MM.1S (cell line): Measurements from ENCODE around the gene PEA15.

Source experiments
- DNase-seq: peaks from one replicate; pipeline ENCODE4 v3.0.0-alpha.2; 2015
- H2AFZ ChIP-seq: fragments of 300-600 bp; sonication (generic); 2 replicates; pipeline ENCODE4 v1.6.0; 2016; ENCODE audit warnings: antibody characterized with exemption, low read length
- H3F3A ChIP-seq: fragments of 300-600 bp; sonication (generic); 2 replicates; pipeline ENCODE4 v1.6.1; 2016; ENCODE audit warnings: mild to moderate bottlenecking, antibody characterized with exemption, low read length, moderate library complexity, mixed read lengths; ENCODE audit not compliant: insufficient read depth
- H3K27ac ChIP-seq: fragments of 300-600 bp; sonication (generic); 2 replicates; pipeline ENCODE4 v1.5.1; 2016; ENCODE audit warnings: mild to moderate bottlenecking, low read length
- H3K27me3 ChIP-seq: fragments of 300-600 bp; sonication (generic); replicated peaks from 2 replicates; pipeline ENCODE4 v1.6.0; 2016; ENCODE audit warnings: low read length; ENCODE audit not compliant: insufficient read depth
- H3K36me3 ChIP-seq: fragments of 300-600 bp; sonication (generic); replicated peaks from 2 replicates; pipeline ENCODE4 v1.6.1; 2016; ENCODE audit warnings: mild to moderate bottlenecking, low read length, mixed read lengths; ENCODE audit not compliant: insufficient read depth
- H3K4me1 ChIP-seq: fragments of 300-600 bp; sonication (generic); 2 replicates; pipeline ENCODE4 v1.6.1; 2016; ENCODE audit warnings: low read length, mixed read lengths
- H3K4me2 ChIP-seq: fragments of 300-600 bp; sonication (generic); 2 replicates; pipeline ENCODE4 v1.6.0; 2016; ENCODE audit warnings: low read depth, low read length
- H3K4me3 ChIP-seq: fragments of 300-600 bp; sonication (generic); 2 replicates; pipeline ENCODE4 v1.5.1; 2016; ENCODE audit warnings: low read length, mixed read lengths
- H3K79me2 ChIP-seq: fragments of 300-600 bp; sonication (generic); 2 replicates; pipeline ENCODE4 v1.6.1; 2016; ENCODE audit warnings: mixed run types, low read length, mixed read lengths
- H3K9ac ChIP-seq: fragments of 300-600 bp; sonication (generic); 2 replicates; pipeline ENCODE4 v1.6.1; 2016; ENCODE audit warnings: low read length, mixed read lengths
- H3K9me2 ChIP-seq: fragments of 300-600 bp; sonication (generic); replicated peaks from 2 replicates; pipeline ENCODE4 v1.6.1; 2016; ENCODE audit warnings: mild to moderate bottlenecking, low read length, mixed read lengths; ENCODE audit not compliant: insufficient read depth
- H3K9me3 ChIP-seq: fragments of 300-600 bp; sonication (generic); replicated peaks from 2 replicates; pipeline ENCODE4 v1.6.1; 2016; ENCODE audit warnings: mild to moderate bottlenecking, low read length, mixed read lengths; ENCODE audit not compliant: insufficient read depth
- H4K20me1 ChIP-seq: fragments of 300-600 bp; sonication (generic); 2 replicates; pipeline ENCODE4 v1.6.1; 2016; ENCODE audit warnings: mild to moderate bottlenecking, low read length, moderate library complexity, mixed read lengths; ENCODE audit not compliant: insufficient read depth
- EZH2 ChIP-seq: fragments of 300-600 bp; sonication (generic); optimal IDR thresholded peaks from 2 replicates; pipeline ENCODE3; 2017; ENCODE audit warnings: low read depth, mild to moderate bottlenecking, antibody characterized with exemption, low read length, mixed read lengths
- EZH2phosphoT487 ChIP-seq: fragments of 300-600 bp; sonication (generic); IDR thresholded peaks from 2 replicates; pipeline ENCODE4 v1.6.1; 2018; ENCODE audit warnings: antibody characterized with exemption, low read length
- TF ChIP-seq, protein P1 (sequence below): fragments of 300-600 bp; sonication (generic); IDR thresholded peaks from 2 replicates; pipeline ENCODE4 v1.5.1; 2016; ENCODE audit warnings: antibody characterized with exemption, low read length, mixed read lengths

Gene PEA15

DNA sequence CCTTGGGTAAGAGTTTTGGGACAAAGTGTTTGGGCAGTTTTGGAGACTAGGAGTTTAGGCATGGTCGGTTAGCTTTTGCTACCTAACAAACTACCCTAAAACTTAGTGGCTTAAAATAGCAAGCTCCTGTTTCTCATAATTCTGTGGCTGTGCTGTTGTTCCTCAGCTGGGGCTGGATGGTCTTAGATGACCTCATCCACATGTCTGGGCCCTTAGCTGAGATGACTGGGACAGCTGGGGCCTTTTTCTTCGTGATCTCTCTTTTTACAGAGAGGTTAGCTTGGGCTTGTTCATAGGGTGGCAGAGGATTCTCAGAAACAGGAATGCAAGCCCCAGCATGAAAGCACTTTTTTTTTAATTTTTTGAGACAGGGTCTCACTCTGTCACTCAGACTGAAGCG, 47.2 kb upstream of the PEA15 start:
- Histone ChIP-seq H3K4me2 (no peak overlapping the region), H4K20me1 (no peaks in the 10 kb centered on the region), H3K9ac (no peak overlapping the region), H3K79me2 (no peaks in the 10 kb centered on the region), H2AFZ (no peak overlapping the region), H3K36me3 (no peaks in the 10 kb centered on the region), H3F3A (no peaks in the 10 kb centered on the region), H3K27ac (no peak overlapping the region), H3K9me3 (no peaks in the 10 kb centered on the region), H3K4me1 (no peaks in the 10 kb centered on the region), H3K27me3 (no peaks in the 10 kb centered on the region), H3K4me3 (no peak overlapping the region), H3K9me2 (no peaks in the 10 kb centered on the region)
- no peak for TF ChIP-seq EZH2
- TF ChIP-seq, protein P1, sequence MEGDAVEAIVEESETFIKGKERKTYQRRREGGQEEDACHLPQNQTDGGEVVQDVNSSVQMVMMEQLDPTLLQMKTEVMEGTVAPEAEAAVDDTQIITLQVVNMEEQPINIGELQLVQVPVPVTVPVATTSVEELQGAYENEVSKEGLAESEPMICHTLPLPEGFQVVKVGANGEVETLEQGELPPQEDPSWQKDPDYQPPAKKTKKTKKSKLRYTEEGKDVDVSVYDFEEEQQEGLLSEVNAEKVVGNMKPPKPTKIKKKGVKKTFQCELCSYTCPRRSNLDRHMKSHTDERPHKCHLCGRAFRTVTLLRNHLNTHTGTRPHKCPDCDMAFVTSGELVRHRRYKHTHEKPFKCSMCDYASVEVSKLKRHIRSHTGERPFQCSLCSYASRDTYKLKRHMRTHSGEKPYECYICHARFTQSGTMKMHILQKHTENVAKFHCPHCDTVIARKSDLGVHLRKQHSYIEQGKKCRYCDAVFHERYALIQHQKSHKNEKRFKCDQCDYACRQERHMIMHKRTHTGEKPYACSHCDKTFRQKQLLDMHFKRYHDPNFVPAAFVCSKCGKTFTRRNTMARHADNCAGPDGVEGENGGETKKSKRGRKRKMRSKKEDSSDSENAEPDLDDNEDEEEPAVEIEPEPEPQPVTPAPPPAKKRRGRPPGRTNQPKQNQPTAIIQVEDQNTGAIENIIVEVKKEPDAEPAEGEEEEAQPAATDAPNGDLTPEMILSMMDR, result no peak
- no peak for DNase-seq

DNA sequence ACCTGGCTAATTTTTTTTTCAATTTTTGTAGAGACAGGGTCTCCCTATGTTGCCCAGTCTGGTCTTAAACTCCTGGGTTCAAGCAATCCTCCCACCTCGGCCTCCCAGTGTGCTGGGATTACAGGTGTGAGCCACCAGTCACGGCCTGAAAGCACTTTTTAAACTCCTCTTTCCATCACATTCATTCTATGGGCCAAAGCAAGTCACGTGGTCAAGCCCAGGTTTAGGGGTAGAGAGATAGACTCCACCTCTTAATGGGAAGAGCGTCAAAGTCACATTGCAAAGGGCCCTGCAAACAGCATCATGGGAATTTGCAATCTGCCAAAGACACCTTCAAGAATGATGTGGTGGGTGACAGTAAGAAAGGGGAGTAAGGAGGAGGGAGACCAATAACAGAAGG, 46.6 kb upstream of the PEA15 start:
- no peaks in the 10 kb centered on the region for H3K4me1 ChIP-seq
- H3K79me2 ChIP-seq, result no peaks in the 10 kb centered on the region
- no peaks in the 10 kb centered on the region for H3K27me3 ChIP-seq
- H4K20me1 ChIP-seq, result no peaks in the 10 kb centered on the region
- TF ChIP-seq EZH2phosphoT487 (no peak), EZH2 (no peak)
- TF ChIP-seq, protein P1, result no peak
- no peaks in the 10 kb centered on the region for H3K9me3 ChIP-seq
- no peaks in the 10 kb centered on the region for H3K9me2 ChIP-seq
- H3K27ac ChIP-seq, result no peak overlapping the region
- no peak for DNase-seq
- no peak overlapping the region for H3K4me2 ChIP-seq
- H2AFZ ChIP-seq, result no peak overlapping the region
- no peak overlapping the region for H3K4me3 ChIP-seq
- no peaks in the 10 kb centered on the region for H3F3A ChIP-seq
- H3K36me3 ChIP-seq, result no peaks in the 10 kb centered on the region
- H3K9ac ChIP-seq, result no peak overlapping the region

DNA sequence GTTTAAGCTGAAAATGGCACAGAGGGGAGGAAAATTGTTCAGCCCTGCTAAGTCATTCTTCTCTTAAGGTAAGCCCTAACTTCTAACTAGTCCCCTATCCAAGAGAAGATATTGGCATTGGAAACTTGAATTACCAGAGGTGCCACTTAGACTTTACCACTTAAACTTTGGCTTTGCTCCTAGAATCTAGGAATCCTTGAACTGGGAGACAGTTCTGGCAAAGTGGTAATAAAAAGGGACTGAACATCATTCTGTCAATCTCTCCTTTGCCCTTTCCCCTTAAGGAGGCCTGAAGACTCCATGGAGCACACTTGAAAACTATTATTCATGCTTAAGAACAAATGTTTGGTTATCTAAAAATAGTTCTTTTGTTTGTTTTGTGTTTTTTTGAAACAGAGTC, 45.3 kb upstream of the PEA15 start:
- H3K9me3 ChIP-seq, result no peaks in the 10 kb centered on the region
- TF ChIP-seq, protein P1, result no peak
- no peak for TF ChIP-seq EZH2
- no peak for TF ChIP-seq EZH2phosphoT487
- H3K4me3 ChIP-seq, result no peak overlapping the region
- no peak overlapping the region for H3K4me2 ChIP-seq
- H2AFZ ChIP-seq, result no peak overlapping the region
- H3K9me2 ChIP-seq, result no peaks in the 10 kb centered on the region
- no peak overlapping the region for H3K9ac ChIP-seq
- no peaks in the 10 kb centered on the region for H3K79me2 ChIP-seq
- no peaks in the 10 kb centered on the region for H3K27me3 ChIP-seq
- no peak overlapping the region for H3K27ac ChIP-seq
- H4K20me1 ChIP-seq, result no peaks in the 10 kb centered on the region
- no peaks in the 10 kb centered on the region for H3F3A ChIP-seq
- no peaks in the 10 kb centered on the region for H3K4me1 ChIP-seq
- no peaks in the 10 kb centered on the region for H3K36me3 ChIP-seq
- DNase-seq, result no peak
